GM18508 (cell line): ENCODE data around the gene OTX1.
"Not testable (repeated sequence)": the region's sequence is repeated elsewhere in the genome, so short reads cannot be mapped to it uniquely, and the experiment has no call there.

Experiments
- ATAC-seq: cut with Tn5 transposase; IDR thresholded peaks from one replicate; pipeline ENCODE4 v1.9.1; 2021; ENCODE audit warnings: moderate number of reproducible peaks; ENCODE audit not compliant: insufficient read depth, unreplicated experiment

The OTX1 gene

DNA sequence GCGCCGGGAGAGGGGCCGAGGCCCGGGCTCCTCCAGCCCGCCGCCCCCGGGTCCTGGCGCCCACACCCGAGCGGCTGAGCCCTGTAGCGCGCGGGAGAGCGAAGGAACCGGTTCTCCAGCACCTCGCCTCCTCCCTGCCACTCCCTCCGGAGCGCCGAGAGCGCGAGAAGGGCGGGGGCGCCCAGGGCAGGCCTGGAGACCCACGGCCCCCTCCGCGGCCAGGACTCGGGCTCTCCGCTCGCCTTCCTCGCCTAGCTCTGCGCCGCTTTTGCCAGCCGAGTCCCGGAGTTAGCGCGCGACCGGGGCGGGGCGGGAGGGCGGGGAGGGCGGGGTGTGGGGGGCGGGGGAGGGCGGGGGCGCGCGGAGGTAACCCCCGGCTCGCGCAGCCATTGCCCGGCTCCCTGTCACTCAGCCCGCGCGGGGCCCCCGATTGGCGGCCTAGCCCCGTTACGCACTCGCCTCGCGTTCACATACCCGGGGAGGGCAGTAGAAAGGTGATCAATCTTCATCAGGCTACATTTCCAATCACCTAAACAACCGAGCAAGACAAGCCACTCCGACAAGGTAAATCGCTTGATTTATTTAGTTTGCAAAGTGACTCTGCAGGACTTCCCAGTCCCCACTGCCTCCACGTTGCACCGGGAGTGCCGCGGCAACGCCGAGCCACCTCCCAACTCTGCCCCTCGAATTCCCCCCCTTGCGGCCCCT, at the start of gene OTX1:
OTX1 (plus strand) TSS at position 497 of the 708 bp plus-strand sequence. CDS start 2,161 bp downstream, outside the sequence.
- peak; percentile 64 for ATAC-seq

DNA sequence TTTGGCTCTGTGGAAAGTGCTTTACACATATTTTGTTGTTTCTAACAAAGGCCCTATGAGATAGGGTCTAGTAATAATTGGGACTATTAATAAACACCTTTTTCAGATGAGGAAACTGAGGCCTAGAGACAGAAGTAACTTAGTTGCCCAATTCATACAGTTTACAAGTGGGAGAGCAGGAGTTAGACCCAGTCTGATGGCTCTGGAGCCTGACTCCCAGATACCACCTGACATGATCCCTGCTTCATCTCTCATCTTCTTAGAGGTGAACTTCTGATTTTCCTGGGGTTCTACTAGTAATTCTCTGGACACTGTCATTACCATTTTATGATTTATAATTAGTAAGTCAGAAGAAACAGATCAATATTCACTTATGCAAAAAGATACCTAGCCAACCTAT, 49.1 kb upstream of the OTX1 start:
- no peak for ATAC-seq

GRCh38 chr2:63003351-63003750, 47.3 kb upstream of the OTX1 start:
- ATAC-seq, result no peak

DNA sequence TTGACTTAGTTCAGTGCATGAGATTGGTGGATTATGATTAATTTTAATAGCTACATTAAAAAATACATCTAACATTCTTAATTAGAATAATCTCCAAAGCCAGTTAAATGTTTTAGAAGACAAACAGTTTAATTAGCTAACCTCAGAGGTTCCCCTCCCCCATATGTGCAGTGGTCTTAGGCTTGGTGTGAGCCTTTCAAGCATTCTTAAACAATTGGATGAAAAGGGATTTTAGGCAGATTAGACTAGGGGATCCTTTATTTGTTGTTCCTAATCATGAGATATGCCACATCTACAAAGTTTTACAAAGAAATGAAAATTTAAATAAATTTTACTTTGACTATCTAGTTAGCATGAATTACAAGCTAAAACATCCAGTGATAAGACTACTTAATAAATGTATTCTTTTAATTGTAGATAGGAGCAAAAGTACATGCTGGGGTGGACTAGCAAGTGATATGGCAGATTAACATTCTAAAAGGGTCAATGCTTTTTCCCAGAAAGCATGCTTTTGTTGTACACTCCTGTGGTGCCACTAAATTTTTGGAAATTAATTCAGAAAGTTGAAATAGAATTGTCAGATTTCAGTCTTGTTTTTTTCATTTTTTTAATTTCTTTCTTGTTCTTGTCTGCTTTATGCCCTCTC, 42.7 kb upstream of the OTX1 start:
- no peak for ATAC-seq

DNA sequence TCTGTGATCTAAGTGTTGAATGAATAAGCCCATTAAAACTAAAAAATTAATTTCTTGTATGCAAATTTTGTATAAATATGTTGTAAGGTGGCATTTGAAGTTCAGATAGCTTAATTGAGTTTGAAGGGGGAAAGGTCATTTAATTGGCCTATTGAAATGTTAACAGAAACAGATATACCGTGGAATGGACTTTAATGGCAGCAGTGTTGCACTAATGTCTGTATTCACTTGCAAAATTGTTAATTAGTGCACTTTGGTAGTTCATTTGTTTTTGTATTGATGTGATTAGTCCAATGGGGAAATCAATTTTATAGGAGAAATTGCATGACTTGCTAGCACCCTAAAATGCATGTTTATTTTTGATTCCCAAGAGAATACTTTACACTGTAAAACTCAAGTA, 41.8 kb upstream of the OTX1 start:
- ATAC-seq, result no peak

- no peak for ATAC-seq
These were observed 41.1 kb upstream of the OTX1 start for GRCh38 chr2:63009490-63009889.

DNA sequence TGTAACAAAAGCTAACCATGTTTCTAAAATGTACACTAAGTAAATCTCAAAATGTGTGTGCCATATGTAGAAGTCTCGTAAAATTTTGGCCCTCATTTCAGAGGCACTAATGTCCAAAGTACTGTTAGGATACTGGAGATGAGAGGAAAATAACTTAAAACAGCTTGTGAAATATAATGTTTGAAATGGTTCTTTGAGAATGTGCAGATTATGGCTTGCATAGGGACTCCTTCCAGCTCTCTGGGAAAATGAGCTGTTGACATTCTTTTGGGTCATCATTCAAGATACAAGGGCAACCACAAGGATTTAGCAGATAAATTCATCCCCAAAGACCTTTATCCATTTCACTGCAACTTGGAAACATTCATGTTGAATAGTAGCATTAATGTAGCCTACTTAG, 38.1 kb upstream of the OTX1 start:
- no peak for ATAC-seq

DNA sequence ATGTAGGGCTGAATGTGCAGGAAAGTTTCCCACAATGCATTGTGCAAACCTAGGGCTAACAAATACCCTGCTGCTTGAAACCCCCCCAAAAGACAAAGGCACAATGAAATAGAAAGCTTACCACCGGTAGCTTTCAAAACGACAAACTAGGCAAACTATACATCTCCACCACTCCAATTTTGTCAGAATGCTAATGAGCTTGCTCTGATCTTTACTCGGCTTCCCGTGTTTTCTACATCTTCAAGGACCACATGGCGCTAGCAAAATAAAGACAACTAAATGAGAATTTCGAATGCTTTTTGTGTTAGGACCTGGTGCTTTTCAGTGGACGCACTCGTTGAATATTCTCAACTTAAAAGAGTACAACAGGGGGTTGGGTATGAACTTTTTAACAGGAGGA, 37.2 kb upstream of the OTX1 start:
- no peak for ATAC-seq

GRCh38 chr2:63015389-63015788, 35.2 kb upstream of the OTX1 start:
- no peak for ATAC-seq

DNA sequence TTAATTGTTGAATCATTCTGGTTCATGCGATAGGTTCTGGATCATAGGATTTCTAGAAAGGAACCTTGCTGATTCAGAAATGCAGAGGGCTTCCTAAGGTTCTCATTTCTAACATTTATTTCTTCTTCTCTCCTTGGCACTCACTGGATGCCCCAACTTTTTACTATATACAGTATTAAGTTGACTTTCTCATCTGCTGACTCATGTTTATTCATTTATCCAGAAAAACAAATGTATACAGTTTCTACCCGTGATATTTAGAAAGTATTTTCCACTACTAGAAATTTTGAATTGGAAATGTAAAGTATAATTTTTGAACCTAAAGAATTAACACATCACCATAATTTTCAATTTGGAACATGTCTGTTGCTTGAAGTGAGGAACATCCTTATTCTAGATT, 32.2 kb upstream of the OTX1 start:
- no peak for ATAC-seq

- not testable (repeated sequence) for ATAC-seq
These were observed 30.9 kb upstream of the OTX1 start for GRCh38 chr2:63019686-63020085.

DNA sequence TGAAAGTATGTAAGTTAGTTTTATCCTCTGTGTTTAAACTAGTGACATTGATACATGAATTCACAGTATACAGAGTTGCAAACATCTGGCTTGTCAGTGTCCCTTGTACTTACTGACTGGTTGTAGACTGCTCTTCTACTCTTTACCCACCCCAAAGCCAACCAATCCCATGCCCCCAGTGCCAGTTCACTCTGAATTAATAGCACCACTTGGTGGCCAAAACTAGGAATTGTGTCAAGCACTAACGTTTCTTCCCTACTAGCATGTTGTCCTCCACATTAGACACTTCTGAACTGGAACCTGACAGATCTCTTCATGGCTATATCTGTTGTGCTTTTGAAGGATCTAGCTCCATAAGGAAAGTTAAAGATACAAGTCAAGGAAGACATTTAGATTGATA, 27.2 kb upstream of the OTX1 start:
- ATAC-seq, result no peak

DNA sequence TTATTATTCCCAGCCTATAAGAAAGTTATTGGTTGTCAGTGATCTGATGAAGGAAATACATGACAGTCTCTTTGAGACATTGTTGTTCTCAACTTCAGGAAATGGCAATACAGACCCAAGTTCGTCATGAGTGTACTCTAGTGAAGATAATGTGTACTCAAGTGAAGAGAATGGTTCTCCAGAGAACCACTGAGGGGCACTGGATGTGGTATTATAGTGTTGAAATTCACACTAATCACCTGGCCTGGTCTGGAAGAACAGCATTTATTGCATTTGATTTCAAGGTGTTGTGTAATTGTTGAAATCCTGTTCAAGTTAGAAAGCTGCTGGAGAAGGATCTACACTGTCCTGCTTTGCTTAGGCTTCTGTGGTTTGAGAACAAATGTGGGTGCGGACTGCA, 23.4 kb upstream of the OTX1 start:
- no peak for ATAC-seq

- no peak for ATAC-seq
These were observed 21.6 kb upstream of the OTX1 start for GRCh38 chr2:63029058-63029457.

DNA sequence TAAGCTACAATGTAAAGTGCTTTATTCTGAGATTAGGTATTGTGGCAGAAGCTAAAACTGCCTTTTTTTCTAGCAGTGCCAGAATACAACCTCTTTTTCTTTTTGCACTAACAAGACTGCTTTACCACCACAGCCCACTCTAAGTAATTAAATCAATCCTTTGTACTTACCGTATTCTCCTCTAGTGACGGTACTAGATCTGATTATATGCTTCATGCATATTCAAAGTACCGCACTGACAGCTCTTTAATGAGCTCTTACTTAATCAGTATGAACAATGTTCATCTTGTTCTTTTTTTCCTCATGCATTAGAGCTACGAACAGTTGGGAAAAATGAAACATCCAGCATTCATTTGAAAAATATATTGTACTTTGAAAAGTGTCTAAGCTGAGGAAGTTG, 16.1 kb upstream of the OTX1 start:
- ATAC-seq, result no peak

DNA sequence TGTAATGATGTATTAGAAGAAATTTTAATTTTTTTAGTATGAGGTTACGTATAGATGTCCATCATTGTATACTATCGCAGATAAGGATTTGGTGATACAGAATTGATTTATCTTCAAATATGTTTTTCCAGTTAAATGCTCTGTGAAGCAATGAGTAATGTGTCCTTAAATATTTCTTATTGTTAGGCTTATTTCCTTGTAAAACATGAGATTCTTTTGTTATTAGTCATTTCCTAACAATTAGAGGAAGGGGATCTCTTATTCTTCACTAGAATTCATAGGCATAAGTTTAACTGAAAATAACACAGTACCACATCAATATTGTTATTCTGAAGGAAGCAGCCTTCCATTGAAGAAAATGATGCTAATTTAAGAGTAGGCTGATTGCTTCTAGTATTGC, 15.5 kb upstream of the OTX1 start:
- no peak for ATAC-seq

DNA sequence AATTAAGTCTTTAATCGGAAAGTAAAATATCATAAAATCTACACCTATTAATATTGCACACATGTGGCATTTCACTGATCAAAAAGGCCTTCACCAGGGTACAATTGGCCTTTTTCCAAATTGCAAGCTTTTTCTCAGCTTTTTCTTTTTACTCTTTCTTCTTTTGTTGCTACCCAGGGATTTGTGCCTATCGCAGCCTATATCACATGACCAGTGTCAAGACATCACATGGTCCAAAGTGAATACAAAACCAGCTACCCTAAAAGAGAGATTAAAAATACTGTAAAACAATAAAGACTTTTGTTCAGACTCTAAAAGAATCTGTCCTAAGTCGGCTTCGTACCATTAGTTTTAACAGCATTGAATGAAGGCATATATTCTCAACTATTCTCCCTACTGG, 15.0 kb upstream of the OTX1 start:
- ATAC-seq, result no peak

DNA sequence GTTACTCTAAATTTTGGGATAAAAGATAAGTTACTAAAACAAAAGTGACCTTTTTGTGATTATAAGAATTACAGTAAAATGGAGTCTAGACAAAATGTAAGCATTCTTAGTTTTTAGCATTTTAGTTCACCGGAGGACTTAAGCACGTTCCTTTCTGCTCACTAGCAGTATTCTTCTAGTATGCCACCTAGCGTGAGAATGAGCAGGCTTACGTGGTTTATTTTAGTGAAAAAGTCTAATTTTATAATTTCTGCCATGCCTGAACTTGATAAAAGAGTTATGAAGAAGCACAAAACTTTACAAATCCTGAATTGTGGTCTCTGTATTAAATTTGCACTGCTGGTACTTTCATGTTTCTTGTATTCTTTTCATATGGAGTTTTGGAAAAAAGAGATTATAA, 12.6 kb upstream of the OTX1 start:
- no peak for ATAC-seq

DNA sequence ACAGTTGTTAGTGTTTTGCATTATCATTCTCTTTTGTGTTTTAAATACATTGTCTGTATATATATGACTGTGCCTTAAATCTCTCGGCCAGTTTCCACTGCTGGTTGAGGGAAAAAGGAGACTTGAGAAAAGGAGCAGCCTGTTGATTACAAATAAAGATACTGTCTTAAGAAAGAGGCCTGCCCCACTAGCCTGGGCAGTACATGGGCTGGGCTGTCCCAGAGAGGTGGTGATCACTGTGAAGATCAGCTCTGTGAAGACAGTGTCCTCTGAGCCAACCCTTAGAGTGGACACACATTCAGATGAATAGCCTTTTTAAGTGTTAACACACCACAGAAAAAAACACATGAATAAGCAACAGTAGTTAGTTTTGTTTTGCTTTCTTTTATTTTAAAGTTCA, 10.0 kb upstream of the OTX1 start:
- ATAC-seq, result no peak

DNA sequence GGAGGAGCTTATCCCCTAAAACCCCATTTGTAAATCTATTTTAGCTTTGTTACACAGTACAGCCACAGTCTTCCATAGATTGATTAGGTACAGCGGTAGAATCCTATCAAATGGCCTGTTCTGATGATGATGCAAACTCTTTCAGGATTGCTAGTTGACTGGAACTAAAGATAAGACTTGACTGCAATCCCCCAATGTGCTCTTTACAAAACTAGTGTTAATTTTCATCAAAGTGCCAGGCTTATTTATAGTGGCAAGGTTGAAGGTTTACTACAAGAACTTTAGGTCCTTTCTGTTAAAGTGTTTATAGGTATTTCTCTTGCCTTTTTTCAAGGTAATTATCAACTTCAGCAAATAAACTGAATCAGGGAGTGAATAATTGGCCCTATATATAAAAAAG, 9.0 kb upstream of the OTX1 start:
- ATAC-seq, result no peak

DNA sequence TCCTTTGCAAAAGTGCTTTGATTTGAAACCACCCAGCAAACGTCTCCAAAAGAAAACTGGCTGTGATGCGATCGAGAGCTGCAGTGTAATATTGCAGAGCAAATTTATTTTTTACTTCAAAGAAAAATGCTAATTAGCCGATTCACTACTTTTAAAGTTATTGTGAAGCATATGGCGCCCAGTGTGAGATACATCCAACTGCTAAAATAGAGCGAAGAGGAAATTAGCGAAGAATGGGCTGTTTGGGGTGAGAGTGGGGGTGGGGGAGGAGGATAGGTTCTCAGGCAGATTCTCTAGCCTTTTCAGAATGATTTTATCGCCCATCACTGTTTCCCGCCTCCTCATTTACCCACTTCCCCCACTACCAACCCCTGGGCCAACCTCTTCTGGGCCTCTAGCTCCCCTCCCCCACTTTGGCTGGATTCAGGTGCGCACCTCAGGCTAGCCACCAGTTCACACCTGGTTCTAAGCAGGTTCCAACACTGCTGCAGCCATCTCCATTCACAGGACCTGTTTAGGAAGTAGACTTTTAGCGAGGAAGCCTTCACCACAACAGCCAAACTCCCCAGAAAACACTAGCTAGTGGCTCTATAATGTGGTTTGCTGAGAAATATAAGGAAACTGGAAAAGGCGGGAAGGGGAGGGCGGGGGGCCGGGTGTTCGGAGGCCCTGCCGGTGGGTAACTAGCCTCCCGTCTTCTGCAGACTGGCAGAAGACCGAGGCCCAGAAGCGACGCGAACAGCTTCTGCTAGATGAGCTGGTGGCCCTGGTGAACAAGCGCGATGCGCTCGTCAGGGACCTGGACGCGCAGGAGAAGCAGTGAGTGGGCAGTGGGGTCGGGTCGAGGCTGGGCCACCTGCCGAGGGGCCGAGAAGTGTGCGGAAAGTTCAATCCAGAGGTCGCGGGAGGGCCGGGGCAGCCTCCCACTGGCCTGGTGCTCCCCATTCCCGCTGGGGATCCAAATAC, 6.0 kb upstream of the OTX1 start:
- ATAC-seq, result no peak
